Upper lobe of left lung (tissue), 6 donors: ENCODE measurements around the gene C11orf42. TPM values are rescaled to one million over a fixed set of nuclear protein-coding genes. Genes with fewer than 3 reads are reported as not detected.

Source experiments
- ATAC-seq, 2 donors: fragments of 200-7000 bp; cut with Tn5 transposase; one replicate each; pipeline ENCODE4 v1.9.1; 2022; ENCODE audit warnings: mild to moderate bottlenecking in 2 of 2, moderate library complexity in 2 of 2; ENCODE audit not compliant: low FRiP score in 2 of 2
- DNase-seq, 2 donors: peaks; one replicate each; pipeline ENCODE4 v3.0.0-alpha.2; 2019 to 2020
- H3K27ac ChIP-seq, 4 donors: fragments of 200-600 bp; sonication (generic); one replicate each; pipeline ENCODE4 v1.5.1; 2016 to 2019
- H3K27me3 ChIP-seq, 4 donors: fragments of 200-600 bp; sonication (generic); one replicate each; pipeline ENCODE4 v1.5.1; 2017 to 2019
- H3K36me3 ChIP-seq, 4 donors: fragments of 200-600 bp; sonication (generic); one replicate each; pipeline ENCODE4 v1.5.1; 2016 to 2019
- H3K4me1 ChIP-seq, 4 donors: fragments of 200-600 bp; sonication (generic); one replicate each; pipeline ENCODE4 v1.5.1; 2018 to 2019
- H3K4me3 ChIP-seq, 4 donors: fragments of 200-600 bp; sonication (generic); one replicate each; pipeline ENCODE4 v1.5.1; 2017 to 2019; ENCODE audit warnings: mild to moderate bottlenecking in 2 of 4, moderate library complexity in 1 of 4
- H3K9me3 ChIP-seq, 4 donors: fragments of 200-600 bp; sonication (generic); one replicate each; pipeline ENCODE4 v1.5.1; 2018 to 2019
- CTCF ChIP-seq, 6 experiments: fragments of 450-650 bp in 4 of 6; fragments of 200-600 bp in 2 of 6; sonication (generic) in 2 of 6; IDR thresholded peaks; one replicate each; pipeline ENCODE4 v1.5.1; 2016 to 2019; ENCODE audit warnings: antibody characterized with exemption in 6 of 6
- EP300 ChIP-seq, 4 donors: sonication (generic); formaldehyde crosslinking; IDR thresholded peaks; one replicate each; pipeline ENCODE4 v1.5.1; 2017; ENCODE audit warnings: antibody characterized with exemption in 4 of 4, control low read depth in 2 of 4
- POLR2A ChIP-seq, 4 donors: fragments of 450-650 bp; IDR thresholded peaks; one replicate each; pipeline ENCODE4 v1.5.1; 2016 to 2017; ENCODE audit warnings: antibody characterized with exemption in 4 of 4, mild to moderate bottlenecking in 2 of 4
- POLR2AphosphoS5 ChIP-seq, 2 donors: sonication (generic); formaldehyde crosslinking; IDR thresholded peaks; one replicate each; pipeline ENCODE4 v1.5.1; 2017; ENCODE audit warnings: antibody characterized with exemption in 2 of 2
- WGBS, 2 donors: methylation state at CpG; one replicate each; pipeline ENCODE4 v1.1.5; 2017 to 2018; 5-methylcytosine and 5-hydroxymethylcytosine counted together
- total RNA-seq, 6 donors: library from RNA; depleted of rRNA in 4 of 6; stranded (reverse); fragments of >200 nt in 4 of 6; gene quantifications; one replicate each; pipeline versions ENCODE4 v1.1.0 to v1.2.1, GENCODE V29; 2016 to 2021
- donor health status: DM: no; HTN: no; CAD: no; lungs with moderate emphysema.
- donor health status: DM: no; HTN: yes; CAD: no; lungs with severe emphysema.

The C11orf42 gene
- total RNA-seq, 6 donors from 2014 or later, result not detected

- Histone ChIP-seq H3K36me3 (no peaks in the 10 kb centered on the region), H3K4me1 (peaks cover 13 to 25% (median 18%) of the 10 kb centered on the region in 4 donors), H3K27ac (no peak overlapping the region), H3K27me3 (no peaks in the 10 kb centered on the region), H3K4me3 (peak overlapping the region in 1 of 4 donors; percentile 69), H3K9me3 (no peaks in the 10 kb centered on the region)
- no peak for DNase-seq
- TF ChIP-seq CTCF (IDR thresholded peaks at IDR 0.05), result no peak
- TF ChIP-seq EP300 (IDR thresholded peaks at IDR 0.05), result no peak
- no peak for TF ChIP-seq POLR2AphosphoS5 (IDR thresholded peaks at IDR 0.05)
- TF ChIP-seq POLR2A (IDR thresholded peaks at IDR 0.05), result no peak
- ATAC-seq, result no peak
Measured at GRCh38 chr11:6232899-6233298, 27.5 kb downstream of the C11orf42 start.

GRCh38 chr11:6233984-6234386 lies 28.6 kb downstream of the C11orf42 start:
- H3K4me1 ChIP-seq, result peaks cover 13 to 25% (median 18%) of the 10 kb centered on the region in 4 donors
- no peaks in the 10 kb centered on the region for H3K9me3 ChIP-seq
- H3K27ac ChIP-seq, result peak overlapping the region; percentile 74 to 89 (median 88)
- peak overlapping the region; percentile 67 to 85 (median 74) for H3K4me3 ChIP-seq
- peak in 1 of 2 donors; percentile 0 for ATAC-seq
- no peak for DNase-seq
- WGBS, 2 donors, result 1 to 2% methylated on average over 10 of the region's 10 CpGs
- TF ChIP-seq POLR2AphosphoS5 (IDR thresholded peaks at IDR 0.05), result no peak
- TF ChIP-seq POLR2A (IDR thresholded peaks at IDR 0.05), result no peak
- TF ChIP-seq CTCF (IDR thresholded peaks at IDR 0.05), result no peak
- no peak for TF ChIP-seq EP300 (IDR thresholded peaks at IDR 0.05)
- H3K36me3 ChIP-seq, result no peaks in the 10 kb centered on the region
- no peaks in the 10 kb centered on the region for H3K27me3 ChIP-seq

GRCh38 chr11:6234387-6235107 lies 29.2 kb downstream of the C11orf42 start, which contains the start of gene FHIP1B:
TSS of gene FHIP1B (minus strand) at chr11:6234636. CDS start at chr11:6224516, 10,120 bp downstream.
- 0% methylated on average over 26 to 56 of the region's 62 CpGs for WGBS, 2 donors
- DNase-seq, result peak; percentile 99 to 100
- TF ChIP-seq EP300 (IDR thresholded peaks at IDR 0.05), result peak in 1 of 4 donors; percentile 48
- peak in 3 of 4 donors; percentile 38 to 72 (median 70) for TF ChIP-seq POLR2A (IDR thresholded peaks at IDR 0.05)
- peak; percentile 87 to 91 for TF ChIP-seq POLR2AphosphoS5 (IDR thresholded peaks at IDR 0.05)
- TF ChIP-seq CTCF (IDR thresholded peaks at IDR 0.05), result peak in 2 of 6 experiments; percentile 8 to 12
- H3K27me3 ChIP-seq, result no peaks in the 10 kb centered on the region
- H3K4me1 ChIP-seq, result peaks cover 13 to 25% (median 18%) of the 10 kb centered on the region in 4 donors
- H3K9me3 ChIP-seq, result no peaks in the 10 kb centered on the region
- H3K27ac ChIP-seq, result peak within 1 kb of the TSS; percentile 86 to 93 (median 90)
- peak; percentile 98 to 99 for ATAC-seq
- H3K4me3 ChIP-seq, result peak within 1 kb of the TSS; percentile 67 to 85 (median 74)
- no peaks in the 10 kb centered on the region for H3K36me3 ChIP-seq

GRCh38 chr11:6237266-6237665 lies 31.9 kb downstream of the C11orf42 start:
- WGBS, 2 donors, result 71 to 78% methylated on average over 4 of the region's 4 CpGs
- H3K4me3 ChIP-seq, result no peak overlapping the region
- H3K9me3 ChIP-seq, result no peaks in the 10 kb centered on the region
- peaks cover 13 to 25% (median 16%) of the 10 kb centered on the region in 4 donors for H3K4me1 ChIP-seq
- DNase-seq, result no peak
- H3K27me3 ChIP-seq, result no peaks in the 10 kb centered on the region
- H3K27ac ChIP-seq, result no peak overlapping the region
- no peaks in the 10 kb centered on the region for H3K36me3 ChIP-seq
- ATAC-seq, result no peak
- TF ChIP-seq POLR2AphosphoS5 (IDR thresholded peaks at IDR 0.05) (no peak), POLR2A (IDR thresholded peaks at IDR 0.05) (no peak), CTCF (IDR thresholded peaks at IDR 0.05) (no peak), EP300 (IDR thresholded peaks at IDR 0.05) (no peak)
